ENCODE results near the gene ADGRE1.
"Not testable (repeated sequence)": the region's sequence is repeated elsewhere in the genome, so short reads cannot be mapped to it uniquely, and the experiment has no call there.

ADGRE1 gene, protein sequence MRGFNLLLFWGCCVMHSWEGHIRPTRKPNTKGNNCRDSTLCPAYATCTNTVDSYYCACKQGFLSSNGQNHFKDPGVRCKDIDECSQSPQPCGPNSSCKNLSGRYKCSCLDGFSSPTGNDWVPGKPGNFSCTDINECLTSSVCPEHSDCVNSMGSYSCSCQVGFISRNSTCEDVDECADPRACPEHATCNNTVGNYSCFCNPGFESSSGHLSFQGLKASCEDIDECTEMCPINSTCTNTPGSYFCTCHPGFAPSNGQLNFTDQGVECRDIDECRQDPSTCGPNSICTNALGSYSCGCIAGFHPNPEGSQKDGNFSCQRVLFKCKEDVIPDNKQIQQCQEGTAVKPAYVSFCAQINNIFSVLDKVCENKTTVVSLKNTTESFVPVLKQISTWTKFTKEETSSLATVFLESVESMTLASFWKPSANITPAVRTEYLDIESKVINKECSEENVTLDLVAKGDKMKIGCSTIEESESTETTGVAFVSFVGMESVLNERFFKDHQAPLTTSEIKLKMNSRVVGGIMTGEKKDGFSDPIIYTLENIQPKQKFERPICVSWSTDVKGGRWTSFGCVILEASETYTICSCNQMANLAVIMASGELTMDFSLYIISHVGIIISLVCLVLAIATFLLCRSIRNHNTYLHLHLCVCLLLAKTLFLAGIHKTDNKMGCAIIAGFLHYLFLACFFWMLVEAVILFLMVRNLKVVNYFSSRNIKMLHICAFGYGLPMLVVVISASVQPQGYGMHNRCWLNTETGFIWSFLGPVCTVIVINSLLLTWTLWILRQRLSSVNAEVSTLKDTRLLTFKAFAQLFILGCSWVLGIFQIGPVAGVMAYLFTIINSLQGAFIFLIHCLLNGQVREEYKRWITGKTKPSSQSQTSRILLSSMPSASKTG

DNA sequence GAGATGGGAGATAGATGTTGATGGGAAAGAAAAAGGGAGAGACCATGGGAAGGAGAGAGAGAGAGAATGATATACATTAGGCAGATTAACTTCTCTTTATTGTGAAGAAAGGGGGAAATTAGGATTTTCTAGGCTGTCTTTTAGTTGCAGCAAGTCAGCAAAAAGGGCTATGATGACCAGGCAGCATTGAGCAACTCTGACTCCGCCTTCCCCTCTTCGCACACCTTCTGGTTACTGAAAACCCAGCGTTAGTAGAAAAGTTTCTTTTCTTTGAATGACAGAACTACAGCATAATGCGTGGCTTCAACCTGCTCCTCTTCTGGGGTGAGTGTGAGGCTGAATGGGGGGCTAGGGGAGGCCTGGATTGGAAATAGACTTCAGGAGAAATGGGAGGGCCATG lies at the start of gene ADGRE1:
ADGRE1 (plus strand) TSS at position 264 of the 400 bp plus-strand sequence; CDS start at position 294, 30 bp downstream.
- peak; percentile 62 for DNase-seq

DNA sequence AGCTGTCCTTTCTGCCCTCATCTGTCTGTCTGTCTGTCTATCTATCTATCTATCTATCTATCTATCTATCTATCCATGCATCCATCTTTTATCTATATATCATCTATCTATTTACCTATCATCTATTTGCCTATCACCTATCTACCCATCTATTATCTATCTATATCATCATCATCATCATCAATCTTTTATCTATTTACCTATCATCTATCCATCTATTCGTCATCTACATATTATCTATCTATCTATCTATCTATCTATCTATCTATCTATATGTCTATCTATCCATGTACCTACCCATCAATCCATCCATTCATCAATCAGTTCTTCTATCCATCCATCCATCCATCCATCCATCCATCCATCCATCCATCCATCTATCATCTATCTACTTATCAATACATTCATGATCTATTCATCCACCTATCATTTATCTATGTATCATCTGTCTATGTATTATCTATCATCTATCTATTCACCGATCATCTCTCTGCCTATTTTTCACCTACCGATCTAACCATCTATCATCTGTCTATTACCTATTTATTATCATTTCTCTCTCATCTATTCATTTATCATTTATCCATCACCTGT lies 49.2 kb upstream of the ADGRE1 start:
- DNase-seq, result no peak

DNA sequence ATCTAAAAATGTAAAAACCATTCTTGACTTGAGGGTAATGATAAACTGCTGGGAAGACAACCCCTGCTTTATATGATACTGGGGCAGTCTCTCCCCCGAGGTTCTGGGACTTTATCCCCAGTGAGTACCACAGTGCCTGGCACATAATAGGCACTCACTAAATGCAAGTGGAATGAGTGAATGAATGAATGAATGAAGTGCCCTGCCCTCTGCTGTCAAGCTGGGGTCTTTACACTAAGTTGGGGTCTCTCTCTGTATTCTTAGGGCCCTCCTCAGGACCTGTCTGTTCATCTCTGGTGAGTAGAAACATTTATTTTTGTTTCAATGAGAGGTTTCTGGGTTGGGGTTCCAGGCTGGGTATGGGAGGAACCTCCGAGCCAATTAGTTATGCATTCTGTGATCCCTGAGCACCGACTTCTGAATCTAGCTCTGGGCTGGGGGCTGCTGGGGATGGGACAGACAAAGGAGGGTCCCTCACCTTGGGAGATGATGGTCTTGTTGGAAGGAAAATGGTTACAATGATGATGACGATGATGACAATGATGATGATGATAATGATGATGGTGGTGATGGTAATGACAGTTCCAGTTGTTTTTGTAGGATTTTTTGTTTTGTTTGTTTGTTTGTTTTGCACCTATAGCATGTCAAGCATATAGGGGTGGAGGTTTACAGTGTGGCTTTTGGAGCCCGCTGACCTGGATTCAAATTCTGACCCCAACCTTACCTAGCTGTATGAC lies 44.3 kb upstream of the ADGRE1 start:
- DNase-seq, result no peak

DNA sequence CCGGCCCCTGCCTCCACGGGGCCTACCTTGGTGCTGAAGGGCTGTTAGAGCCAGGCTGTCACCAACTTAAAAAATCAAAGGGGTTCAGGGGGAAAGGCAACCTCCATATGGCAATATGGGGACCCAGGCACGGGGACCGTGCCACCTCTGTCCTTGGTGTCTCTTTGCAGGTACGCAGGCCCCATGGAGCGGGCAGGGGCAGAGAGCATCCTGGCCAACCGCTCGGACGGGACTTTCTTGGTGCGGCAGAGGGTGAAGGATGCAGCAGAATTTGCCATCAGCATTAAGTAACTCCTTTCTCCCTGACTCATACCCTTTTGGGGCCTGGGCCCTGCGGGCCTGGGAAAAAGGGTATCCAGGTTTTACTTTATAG lies 39.6 kb upstream of the ADGRE1 start:
- DNase-seq, result no peak

DNA sequence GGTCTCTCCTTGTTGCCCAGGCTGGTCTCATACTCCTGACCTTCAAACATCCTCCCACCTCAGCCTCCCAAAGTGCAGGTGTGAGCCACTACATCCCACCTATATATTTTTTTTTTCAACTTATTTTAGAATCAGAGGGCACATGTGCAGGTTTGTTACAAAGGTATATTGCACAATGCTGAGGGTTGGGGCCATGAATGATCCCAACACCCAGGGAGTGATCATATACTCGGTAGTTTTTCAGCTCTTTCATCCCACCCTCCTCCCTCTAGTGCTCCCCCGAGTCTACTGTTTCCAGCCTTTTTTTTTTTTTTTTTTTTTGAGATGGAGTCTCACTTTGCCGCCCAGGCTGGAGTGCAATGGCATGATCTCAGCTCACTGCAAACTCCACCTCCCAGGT lies 38.4 kb upstream of the ADGRE1 start:
- no peak for DNase-seq

DNA sequence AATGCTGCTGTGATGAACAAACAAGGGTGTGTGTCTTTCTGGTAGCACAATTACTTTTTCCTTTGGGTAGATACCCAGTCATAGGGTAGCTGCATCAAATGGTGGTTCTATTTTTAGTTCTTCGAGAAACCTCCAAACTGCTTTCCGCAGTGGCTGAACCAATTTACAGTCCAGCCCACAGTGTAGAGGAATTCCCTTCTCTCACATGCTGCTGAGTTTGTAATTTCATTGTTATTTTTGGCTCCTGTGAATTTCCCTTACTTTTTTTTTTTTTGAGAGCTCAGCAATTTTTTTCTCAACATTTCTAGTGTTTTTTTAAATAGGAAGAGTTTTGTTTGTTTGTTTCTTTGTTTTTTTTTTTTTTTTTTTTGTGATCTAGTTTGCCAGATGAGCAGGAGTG lies 37.5 kb upstream of the ADGRE1 start:
- no peak for DNase-seq

DNA sequence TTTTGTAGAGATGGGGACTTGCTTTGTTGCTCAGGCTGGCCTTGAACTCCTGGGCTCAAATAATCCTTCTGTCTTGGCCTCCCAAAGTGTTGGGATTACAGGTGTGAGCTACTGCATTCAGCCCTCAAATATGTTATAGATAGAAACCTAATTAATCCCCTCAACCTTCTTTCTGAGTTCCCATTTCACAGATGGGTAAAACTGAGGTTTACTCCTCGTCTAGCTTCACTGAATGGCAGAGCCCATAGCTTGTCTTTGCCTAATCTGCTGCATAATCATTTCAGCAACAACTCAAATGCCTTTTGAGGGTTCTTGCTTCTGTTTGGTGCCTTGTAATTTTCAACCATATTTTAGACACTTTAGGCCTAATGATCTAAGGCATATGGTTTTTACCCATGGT lies 36.0 kb upstream of the ADGRE1 start:
- no peak for DNase-seq

DNA sequence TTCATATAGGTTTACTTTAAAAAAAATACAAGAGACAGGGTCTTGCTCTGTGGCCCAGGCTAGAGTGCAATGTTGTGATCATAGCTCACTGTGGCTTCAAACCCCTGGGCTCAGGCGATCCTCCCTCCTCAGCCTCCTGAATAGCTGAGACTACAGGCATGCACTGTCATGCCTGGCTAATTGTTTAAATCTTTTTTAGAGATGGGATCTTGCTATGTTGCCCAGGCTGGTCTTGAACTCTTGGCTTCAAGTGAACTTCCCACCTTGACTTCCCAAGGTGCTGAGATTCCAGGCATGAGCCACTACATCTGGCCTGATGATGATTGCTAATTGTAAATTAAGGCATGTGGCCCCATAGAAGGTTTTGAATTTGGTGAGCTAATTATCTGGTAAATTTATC lies 35.4 kb upstream of the ADGRE1 start:
- DNase-seq, result no peak

DNA sequence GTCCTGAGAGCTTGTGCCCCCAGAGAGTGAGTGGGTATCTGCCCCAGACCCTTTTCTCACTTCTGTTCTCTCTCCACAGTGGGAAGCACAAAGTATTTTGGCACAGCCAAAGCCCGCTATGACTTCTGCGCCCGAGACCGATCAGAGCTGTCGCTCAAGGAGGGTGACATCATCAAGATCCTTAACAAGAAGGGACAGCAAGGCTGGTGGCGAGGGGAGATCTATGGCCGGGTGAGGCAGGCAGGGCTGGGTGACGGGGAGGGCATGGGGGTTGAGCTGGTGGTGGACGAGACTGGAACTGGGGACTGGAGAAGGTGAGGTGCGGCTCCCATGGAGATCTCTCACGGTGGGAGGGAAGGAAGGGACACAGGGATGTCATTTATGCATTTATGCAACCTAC lies 33.5 kb upstream of the ADGRE1 start:
- DNase-seq, result no peak

DNA sequence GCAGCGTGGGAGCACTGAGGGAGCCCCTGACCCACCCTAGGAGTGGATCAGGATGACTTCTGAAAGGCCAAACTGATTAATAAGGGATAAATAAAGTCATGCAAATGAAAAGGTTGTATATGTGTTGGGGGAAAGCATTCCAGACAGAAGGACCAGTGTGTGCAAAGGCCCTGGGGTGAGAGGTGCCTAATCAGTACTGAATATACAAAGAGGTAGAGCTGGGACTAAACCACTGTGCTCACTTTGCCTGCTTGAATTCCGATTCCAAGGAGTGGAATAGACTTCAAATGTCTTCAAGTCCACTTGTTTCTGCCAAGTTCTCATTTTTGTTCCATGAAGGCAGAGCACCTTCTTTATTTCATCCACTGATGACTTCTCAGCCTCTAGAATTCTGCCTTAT lies 32.6 kb upstream of the ADGRE1 start:
- no peak for DNase-seq

DNA sequence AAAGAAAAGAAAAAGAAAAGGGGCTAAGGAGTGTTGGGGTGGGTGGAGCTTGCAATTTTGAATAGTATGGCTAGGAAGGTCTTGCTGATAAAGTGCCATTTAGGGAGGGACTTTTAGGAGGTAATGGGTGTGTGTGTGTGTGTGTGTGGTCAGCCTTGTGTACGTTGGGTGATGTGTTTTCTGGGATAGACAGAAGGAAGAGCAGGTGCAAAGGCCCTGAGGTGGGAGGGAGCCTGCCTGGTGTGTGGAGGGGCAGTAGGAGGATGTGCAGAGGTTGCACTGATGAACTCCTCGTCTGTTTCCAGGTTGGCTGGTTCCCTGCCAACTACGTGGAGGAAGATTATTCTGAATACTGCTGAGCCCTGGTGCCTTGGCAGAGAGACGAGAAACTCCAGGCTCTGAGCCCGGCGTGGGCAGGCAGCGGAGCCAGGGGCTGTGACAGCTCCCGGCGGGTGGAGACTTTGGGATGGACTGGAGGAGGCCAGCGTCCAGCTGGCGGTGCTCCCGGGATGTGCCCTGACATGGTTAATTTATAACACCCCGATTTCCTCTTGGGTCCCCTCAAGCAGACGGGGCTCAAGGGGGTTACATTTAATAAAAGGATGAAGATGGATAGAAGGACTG lies 30.5 kb upstream of the ADGRE1 start:
- no peak for DNase-seq

DNA sequence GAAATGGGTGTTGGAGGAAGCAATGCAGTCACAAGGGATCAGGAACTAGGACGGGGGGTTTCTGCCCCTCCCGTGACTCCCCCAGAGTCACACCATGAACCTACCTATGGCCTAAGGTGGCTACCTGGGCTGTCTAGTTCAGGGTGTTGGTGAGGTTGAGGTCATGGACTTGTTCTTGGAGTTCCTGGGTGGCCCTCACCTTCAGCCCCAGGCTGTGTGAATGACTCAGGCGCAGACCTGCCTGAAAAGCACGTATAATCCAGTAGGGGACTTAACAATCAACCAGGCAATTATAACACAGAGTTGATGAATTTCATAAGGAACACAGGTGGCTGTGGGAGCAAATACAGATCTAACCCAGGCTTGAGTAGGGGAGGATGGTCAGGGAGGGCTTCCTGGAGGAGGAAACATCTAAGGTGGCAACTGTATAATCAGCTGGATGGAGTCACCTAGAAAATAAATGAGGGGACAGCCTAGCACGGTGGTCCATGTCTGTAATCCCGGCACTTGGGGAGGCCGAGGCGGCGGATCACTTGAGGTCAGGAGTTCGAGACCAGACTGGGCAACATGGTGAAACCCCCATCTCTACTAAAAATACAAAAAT lies 25.6 kb upstream of the ADGRE1 start:
- no peak for DNase-seq

DNA sequence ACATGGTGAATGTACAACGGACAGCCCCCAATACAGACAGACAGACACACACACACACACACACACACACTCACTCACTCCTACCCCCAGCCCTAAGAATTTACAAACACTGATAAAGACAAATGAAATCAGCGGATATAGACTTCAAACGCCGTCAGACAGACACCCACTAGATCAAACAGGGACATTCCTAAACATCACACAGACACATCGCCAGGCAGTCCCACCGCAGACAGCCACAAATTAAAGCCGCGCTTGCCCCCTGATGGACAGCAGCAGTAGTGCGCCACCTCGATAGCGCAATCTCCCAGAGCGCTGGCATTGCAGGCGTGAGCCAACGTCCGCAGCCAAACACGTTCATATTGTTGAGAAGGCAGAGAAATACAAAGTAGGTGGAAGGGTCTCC lies 24.7 kb upstream of the ADGRE1 start:
- DNase-seq, result peak; percentile 93

DNA sequence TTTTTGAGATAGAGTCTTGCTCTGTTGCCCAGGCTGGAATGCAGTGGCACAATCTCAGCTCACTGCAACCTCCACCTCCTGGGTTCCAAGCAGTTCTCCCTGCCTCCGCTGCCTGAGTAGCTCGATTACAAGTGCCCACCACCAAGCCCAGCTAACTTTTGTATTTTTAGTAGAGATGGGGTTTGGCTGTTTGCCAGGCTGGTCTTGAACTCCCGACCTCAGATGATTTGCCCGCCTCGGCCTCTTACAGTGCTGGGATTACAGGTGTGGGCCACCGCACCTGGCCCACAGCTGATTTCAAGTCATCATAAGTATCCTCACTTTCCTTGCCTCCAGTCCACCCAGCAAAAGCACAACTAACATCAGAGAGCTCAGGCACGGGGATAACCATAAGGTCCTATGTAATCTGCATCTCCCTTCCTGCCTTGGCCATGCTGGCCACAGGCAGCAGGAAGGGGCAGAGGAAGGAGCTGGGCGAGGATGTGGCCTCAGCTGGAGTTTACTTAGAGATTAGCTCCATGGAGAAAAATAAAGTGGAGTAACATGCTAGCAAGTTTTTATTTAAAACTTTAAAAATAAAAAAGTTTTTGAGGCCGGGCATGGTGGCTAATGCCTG lies 22.9 kb upstream of the ADGRE1 start:
- DNase-seq, result peak; percentile 23

DNA sequence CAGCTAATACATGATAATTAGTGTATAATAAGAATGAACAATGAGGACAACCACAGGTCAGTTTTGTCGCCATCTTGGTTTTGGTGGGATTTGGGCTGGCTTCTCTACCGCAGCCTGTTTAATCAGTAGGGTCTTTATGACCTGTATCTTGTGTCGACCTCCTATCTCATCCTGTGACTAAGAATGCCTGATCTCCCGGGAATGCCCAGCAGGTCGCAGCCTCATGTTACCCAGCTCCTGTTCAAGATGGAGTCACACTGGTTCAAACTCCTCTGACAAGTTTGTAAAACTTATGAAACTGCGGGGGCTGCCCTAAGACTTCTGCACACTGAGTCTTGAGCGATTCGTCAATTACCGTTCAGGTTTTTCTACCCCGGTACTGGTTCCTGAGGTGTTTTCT lies 21.5 kb upstream of the ADGRE1 start:
- DNase-seq, result no peak

DNA sequence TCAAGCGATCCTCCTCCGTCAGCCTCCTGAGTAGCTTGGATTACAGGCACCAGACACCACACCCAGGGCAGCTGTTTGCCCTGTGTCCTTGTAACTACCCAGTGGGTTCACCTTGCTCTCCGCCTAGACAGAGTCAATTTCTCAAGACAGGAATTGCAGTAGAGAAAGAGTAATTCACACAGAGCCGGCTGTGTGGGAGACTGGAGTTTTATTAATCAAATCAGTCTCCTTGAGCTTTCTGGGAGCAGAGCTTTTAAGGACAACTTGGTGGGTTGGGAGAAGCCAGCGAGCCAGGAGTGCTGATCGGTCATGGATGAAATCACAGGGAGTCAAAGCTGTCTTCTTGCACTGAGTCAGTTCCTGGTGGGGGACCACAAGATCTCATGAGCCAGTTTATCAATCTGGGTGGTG lies 20.6 kb upstream of the ADGRE1 start:
- DNase-seq, result no peak

DNA sequence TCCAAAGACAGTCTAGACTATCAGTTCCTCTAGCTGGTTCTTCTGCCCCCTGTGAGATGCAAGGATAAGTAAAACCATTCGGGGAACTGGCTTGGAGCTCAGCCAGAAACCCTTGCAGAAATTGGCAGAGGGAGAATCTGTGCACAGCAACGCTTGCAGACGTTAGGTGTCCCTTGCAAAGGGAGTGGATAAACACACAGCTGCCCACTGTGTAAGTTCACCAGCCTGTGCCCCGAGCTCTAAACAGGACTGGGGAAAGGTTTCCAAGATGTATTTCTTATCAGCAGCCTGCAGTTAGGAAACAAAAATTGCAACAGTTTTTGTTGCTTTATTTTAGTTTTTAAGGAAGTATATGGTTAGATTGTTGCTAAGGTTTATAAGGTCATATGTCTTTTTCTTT lies 19.0 kb upstream of the ADGRE1 start:
- peak; percentile 88 for DNase-seq

DNA sequence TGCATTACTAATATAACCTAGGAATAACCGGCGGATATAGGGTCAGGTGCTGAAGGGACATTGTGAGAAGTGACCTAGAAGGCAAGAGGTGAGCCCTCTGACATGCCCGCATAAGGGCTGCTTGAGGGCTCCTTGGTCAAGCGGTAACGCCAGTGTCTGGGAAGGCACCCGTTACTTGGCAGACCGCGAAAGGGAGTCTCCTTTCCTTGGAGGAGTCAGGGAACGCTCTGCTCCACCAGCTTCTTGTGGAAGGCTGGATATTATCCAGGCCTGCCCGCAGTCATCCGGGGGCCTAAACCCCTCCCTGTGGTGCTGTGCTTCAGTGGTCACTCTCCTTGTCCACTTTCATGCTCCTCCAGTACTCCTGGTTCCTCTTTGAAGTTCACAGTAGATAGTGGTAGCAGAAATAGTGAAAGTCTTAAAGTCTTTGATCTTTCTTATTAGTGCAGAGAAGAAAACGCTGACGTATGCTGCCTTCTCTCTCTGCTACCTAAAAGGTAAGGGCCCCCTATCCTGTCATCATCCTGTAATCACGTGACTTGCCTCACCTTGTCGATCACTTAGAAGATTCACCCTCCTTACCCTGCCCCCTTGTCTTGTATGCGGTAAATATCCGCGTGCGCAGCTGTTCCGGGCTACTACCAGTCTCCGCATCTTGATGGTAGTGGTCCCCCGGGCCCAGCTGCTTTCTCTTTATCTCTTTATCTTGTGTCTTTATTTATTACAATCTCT lies 18.1 kb upstream of the ADGRE1 start:
- DNase-seq, result not testable (repeated sequence)

DNA sequence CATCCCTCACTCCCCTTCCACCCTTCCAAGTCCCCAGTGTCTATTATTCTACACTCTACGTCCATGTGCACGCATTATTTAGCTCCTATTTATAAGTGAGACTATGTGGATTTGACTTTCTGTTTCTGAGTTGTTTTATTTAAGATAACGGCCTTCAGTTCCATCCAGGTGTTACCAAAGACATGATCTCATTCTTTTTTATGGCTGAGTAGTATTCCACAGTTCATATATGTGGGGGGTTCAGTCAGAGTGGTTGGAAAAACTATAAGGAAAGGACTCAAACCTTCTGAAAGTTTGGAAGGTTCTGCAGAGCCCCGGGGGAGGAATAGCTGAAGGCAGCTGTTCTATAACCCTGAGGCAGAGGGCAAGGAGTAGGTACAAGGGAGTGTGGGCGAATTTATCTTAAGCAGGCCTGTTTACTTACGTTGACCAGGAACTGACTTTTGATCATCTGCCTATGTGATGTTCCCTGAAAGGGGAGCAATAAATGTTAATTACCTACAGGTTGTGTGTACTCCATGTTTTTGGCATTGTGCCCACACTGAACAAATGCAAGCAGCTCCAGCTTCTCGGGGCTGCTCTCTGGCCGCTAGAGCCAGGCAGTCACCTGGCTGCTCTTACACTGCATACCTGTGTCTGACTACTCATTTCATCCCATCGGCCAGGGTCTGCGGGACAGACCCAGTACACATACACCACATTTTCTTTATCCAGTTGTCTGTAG lies 13.5 kb upstream of the ADGRE1 start:
- DNase-seq, result no peak

DNA sequence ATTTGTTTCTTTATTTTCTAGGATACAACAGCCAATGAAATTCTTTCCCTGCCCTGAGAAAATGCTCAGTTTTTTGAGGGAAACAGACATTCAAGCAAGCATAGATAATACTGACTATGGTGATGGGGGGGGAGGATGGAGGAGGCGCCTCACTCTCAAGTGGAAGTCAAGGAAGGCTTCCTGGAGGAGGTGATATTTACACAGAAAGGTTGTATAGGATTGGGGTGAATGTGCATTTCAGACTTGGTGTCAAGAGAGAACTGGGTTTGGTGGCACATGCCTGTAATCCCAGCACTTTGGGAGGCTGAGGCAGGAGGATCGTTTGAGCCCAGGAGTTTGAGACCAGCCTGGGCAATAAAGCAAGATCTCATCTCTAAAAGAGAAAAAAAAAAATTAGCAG lies 12.2 kb upstream of the ADGRE1 start:
- no peak for DNase-seq

Measured in hematopoietic multipotent progenitor cell treated with erythropoietin and hydrocortisone succinate and interleukin-3 and kit ligand, for 6 days (in vitro differentiated cells).